GM12891 (cell line): ENCODE results near the gene CLIC3.

Experiments
- DNase-seq: peaks from one replicate; pipeline ENCODE4 v3.0.0; 2011; ENCODE audit warnings: low spot score; ENCODE audit not compliant: insufficient read length
- FAIRE-seq: peaks from 2 replicates; lab custom pipeline; 2011; peaks lifted over from hg19 to GRCh38; lab: Jason Lieb, UNC
- PAX5 ChIP-seq: IDR thresholded peaks from 2 replicates; pipeline ENCODE4 v1.6.1; 2011; ENCODE audit warnings: low read length, moderate library complexity, mild to moderate bottlenecking; ENCODE audit not compliant: insufficient read depth, severe bottlenecking
- POLR2A ChIP-seq: IDR thresholded peaks from 2 replicates; pipeline ENCODE4 v1.6.1; 2011; ENCODE audit warnings: low read depth, low read length, control low read depth
- POLR2AphosphoS5 ChIP-seq: IDR thresholded peaks from 2 replicates; pipeline ENCODE4 v1.6.1; 2011; ENCODE audit warnings: low read depth, low read length, control low read depth
- POU2F2 ChIP-seq: IDR thresholded peaks from 2 replicates; pipeline ENCODE4 v1.6.1; 2011; ENCODE audit warnings: low read depth, mild to moderate bottlenecking, control low read depth, low read length, moderate library complexity
- SPI1 ChIP-seq: IDR thresholded peaks from 2 replicates; pipeline ENCODE4 v1.6.1; 2011; ENCODE audit warnings: low read depth, low read length, control low read depth
- TAF1 ChIP-seq: IDR thresholded peaks from 2 replicates; pipeline ENCODE4 v1.6.1; 2011; ENCODE audit warnings: low read depth, low read length, control low read depth

The CLIC3 gene

DNA sequence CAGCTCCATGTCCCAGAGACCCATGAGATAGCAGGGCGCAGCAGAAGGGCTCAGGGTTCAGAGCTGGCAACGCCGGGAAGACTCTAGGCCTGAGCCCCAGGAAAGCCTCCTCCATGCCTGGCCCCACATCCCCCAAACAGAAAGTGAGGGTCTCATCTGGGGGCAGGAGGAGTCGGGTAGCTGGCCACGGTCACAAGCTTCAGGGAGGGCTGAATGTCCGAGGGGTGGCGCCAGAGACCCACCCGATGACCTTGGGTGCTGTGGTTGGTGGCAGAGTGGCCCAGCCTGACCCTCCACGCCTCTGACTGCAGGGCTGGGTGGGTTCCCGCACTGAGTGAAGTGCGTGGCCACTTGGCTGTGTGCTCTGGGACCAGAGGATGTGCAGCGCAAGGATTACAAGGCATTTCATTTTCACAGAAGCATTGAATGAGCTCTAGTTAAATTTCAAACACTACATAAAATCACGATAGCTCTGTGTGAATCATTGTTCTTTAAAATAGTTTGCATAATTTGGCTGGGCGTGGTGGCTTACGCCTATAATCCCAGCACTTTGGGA is 48.3 kb downstream of the CLIC3 start:
- TF ChIP-seq TAF1 (no peak), POLR2A (no peak), PAX5 (no peak), POU2F2 (no peak), POLR2AphosphoS5 (no peak), SPI1 (no peak)
- DNase-seq = no peak
- FAIRE-seq = peak; percentile 70

DNA sequence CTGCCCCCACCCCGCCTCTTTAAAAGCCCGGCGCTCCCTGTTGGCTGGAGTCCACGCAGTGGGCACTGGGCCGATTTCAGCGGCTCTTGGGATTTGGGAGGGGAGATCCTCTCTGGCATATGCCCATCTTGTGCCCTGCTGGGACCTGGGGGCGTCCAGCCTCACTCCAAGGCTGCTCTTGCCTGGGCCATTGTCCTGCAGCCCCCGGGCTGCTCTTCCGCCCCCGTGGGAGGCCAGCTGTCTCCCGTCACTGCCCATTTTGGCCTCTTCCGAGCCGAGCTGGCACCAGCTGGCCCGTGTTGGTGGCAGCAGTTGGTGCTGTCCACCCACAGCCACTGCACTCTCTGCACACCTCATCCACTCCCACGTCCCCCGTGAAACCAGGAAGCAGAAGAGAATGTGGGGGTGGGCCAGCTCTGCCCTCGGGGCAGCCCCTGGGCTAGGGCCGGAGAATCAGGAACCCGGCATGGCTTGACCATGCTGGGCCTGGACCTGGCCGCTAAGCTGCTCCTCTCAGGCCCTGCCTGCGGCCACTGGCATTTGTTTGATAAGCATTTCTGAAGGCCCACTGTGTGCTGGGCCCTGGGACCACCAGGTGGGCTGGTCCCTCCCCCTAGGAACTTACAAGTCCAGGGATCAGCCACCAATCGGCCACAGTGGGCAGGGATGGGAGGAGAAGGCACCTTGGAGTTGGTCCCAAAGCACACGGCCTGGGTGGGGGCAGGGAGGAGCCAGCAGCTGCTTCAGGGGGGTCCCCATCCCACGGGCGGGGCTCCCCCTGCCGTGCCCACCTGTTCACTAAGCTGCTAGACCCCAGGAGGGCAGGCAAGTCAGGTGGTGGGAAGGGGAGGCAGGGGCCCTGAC is 49.1 kb downstream of the CLIC3 start:
- TF ChIP-seq PAX5 (no peak), POLR2A (no peak), SPI1 (no peak), POU2F2 (no peak), POLR2AphosphoS5 (no peak), TAF1 (no peak)
- FAIRE-seq (no peak), DNase-seq (no peak)

DNA sequence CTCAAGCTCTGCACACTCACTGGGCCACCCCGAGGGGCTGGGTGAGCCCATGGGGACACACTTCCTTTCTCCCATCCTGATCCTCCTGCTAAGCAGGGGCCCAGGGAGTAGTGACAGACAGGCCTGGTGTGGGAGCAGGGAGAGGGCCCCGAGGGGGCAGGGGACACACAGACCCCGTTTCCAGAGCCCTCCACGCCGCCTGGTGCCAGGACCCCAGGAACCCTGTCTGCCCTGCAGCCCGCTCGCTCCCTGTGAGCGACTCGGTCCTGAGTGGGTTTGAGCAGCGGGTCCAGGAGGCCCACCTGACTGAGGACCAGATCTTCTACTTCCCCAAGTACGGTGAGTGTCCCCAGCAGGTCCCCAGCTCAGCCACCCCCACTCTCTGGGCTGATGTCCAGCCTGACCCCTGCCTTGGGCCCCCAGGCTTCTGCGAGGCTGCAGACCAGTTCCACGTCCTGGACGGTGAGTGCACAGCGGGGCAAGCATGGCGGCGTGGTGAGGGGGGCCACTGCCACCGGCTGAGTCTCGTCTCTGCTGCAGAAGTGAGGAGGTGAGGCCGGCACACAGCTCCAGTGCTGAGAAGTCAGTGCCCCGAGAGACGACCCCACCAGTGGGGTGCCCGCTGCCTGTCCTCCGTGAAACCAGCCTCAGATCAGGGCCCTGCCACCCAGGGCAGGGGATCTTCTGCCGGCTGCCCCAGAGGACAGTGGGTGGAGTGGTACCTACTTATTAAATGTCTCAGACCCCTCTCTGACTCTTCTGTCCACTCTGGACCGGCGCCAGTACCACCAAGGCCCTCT is 49.9 kb downstream of the CLIC3 start:
- no peak for TF ChIP-seq POU2F2
- no peak for TF ChIP-seq PAX5
- TF ChIP-seq POLR2A = no peak
- no peak for TF ChIP-seq POLR2AphosphoS5
- TF ChIP-seq TAF1 = no peak
- TF ChIP-seq SPI1 = no peak
- FAIRE-seq = no peak
- DNase-seq = no peak

DNA sequence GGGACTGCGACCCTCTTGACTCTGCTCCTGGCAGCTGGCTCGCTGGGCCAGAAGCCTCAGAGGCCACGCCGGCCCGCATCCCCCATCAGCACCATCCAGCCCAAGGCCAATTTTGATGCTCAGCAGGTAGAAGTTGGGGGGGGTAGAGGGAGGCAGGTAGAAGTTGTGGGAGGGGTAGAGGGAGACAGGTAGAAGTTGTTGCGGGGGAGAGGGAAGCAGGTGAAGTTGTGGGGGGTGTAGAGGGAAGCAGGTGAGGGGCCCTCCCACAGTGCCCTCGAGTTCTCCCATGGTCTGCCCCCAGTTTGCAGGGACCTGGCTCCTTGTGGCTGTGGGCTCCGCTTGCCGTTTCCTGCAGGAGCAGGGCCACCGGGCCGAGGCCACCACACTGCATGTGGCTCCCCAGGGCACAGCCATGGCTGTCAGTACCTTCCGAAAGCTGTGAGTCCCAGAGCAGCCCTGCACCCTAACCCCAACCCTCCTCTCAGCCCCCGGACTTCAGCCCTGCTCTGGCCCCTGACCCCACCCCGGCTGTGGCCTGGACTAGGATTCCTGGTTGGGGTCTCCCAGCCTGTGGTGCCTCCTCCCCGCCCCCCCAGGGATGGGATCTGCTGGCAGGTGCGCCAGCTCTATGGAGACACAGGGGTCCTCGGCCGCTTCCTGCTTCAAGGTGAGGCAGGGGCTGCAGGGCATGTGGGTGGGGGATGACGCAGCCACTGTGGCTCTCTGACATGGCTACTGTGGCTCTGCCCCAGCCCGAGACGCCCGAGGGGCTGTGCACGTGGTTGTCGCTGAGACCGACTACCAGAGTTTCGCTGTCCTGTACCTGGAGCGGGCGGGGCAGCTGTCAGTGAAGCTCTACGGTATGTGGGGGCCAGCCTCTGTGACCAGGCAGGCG is 50.8 kb downstream of the CLIC3 start:
- DNase-seq (no peak), FAIRE-seq (no peak)
- TF ChIP-seq POU2F2 (no peak), POLR2AphosphoS5 (no peak), PAX5 (no peak), POLR2A (no peak), TAF1 (no peak), SPI1 (no peak)
